ENCODE measurements around the gene CHD5.
"Not testable (repeated sequence)": the region's sequence is repeated elsewhere in the genome, so short reads cannot be mapped to it uniquely, and the experiment has no call there.

CHD5 gene

DNA sequence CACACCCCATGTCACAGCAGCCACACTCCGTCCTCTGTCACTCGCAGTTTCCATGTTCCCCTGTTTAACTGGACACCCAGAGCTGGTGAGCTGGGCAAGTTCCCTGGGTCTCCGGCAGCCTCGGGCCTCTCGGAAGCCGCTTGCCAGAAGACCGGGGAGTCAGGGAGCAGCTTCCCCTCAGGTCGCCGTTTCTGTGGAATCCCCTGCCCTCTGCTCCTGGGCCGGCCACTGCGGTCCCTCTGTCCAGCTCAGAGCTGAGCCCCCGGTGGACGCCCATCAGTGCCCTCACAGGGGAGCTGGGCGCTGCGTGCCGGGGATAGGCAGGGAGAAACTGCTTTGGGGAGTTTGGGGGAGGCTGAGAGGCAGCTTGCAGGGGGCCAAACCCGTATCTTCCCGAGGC lies 96.7 kb downstream of the CHD5 start:
- peak in 1 of 42 donors; percentile 1 for DNase-seq
- intact Hi-C loops (cut with DNase I): no loop called here

DNA sequence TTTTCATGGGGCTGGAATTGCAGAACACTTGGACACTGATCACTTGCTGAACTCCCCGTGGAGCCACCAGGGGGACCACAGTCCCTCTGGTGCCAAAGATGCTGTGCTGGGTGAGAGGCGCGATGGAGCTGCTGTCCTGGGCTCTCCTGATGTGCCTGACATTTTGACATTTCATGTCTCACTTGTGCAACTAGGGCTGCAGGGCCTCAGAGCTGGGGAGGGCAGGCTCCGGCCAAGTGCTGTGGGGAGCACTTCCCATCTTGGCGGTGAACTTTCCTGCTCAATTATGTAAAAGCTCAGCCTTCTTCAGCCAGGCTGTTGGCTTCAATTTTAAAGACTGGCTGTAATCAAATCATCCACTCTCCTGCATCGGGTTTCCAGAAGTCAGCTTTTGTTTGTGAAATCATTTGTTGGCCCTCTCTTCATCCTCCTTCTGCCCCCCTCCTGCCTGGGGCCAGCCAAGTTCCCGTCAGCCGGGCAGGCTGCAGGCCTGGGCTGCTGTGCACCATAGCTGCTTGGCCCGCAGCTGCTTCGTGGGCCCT lies 97.6 kb downstream of the CHD5 start:
- intact Hi-C loops (cut with DNase I): no loop called here
- DNase-seq: peak in 7 of 42 donors; percentile 7 to 70 (median 32)

- intact Hi-C loops (cut with DNase I): no loop called here
- no peak for DNase-seq
Observed at GRCh38 chr1:6081901-6082300, 98.2 kb downstream of the CHD5 start.

DNA sequence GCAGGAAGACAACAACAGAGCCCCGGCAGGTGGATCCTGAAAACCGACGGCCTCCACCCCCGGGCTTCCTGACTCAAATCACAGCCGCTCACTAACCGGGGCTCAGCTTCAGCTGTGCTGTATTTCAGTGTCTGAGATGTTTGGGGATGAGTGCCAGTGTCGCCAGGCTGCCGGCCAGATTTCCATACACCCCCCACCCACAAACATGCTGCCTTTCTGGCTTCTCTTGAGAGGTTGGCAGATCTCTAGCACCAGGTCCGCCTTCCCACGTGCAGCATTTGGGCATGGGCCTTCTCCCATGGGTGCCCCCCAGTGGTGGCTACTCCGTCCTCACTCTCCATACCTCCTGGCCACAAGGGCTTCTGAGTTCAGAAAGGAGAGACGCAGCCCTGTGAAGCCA lies 99.7 kb downstream of the CHD5 start:
- peak in 10 of 42 donors; percentile 30 to 64 (median 40) for DNase-seq
- intact Hi-C loops (cut with DNase I): no loop called here

DNA sequence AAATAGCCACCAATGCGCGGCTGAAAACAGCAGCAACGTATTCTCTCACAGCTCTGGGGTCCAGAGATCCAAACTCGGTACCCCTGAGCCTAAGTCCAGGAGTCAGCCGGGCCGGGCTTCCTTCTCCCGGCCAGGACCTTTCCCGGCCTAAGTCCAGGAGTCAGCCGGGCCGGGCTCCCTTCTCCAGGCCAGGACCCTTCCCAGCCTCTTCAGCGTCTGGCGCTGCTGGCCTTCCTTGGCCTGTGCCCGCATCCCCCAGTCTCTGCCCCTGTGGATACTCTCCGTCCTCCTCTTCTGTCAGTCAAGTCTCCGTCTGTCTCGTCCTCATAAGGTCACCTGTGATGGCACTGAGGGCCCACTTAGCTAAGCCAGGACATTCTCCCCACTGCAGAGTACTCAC lies 102.2 kb downstream of the CHD5 start:
- no peak for DNase-seq
- intact Hi-C loops (cut with DNase I): no loop called here

DNA sequence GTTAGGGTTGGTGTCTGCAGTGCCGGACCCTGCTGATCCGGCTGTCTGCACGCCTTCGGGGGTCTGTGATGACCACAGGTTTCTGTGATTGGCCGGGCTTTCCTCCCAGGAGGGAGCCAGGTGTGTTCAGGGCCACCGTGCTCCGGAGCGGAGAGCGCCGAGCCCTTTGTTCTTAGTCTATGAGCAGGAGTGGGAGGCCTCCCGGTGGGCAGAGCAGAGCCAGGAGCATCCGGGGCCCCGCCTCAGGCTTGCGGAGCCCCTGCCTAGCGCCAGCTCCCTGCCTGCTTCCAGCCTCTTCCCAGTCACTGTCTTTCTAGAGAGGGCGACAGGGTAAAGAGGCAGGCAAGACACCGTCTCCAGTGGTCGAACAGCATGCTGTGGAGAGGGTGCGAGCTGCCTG lies 102.6 kb downstream of the CHD5 start:
- no peak for DNase-seq
- intact Hi-C loops (cut with DNase I): no loop called here

DNA sequence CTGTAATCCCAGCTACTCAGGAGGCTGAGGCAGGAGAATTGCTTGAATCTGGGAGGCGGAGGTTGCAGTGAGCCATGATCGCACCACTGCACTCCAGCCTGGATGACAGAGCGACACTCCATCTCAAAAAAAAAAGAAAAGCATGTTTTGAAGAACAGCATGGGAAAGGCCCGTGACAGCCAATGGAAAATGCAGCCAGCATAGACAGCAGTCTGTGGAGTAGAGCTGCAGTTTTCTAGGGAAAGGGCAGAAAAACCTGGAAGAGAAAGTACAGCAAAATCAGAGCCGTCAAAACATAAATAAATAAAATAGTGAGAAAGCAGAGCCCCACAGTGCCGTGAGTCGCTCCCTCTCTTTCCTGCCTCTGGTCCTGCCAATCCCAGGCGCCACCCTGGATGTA lies 103.1 kb downstream of the CHD5 start:
- DNase-seq; intact Hi-C loops (cut with DNase I): not testable (repeated sequence)

DNA sequence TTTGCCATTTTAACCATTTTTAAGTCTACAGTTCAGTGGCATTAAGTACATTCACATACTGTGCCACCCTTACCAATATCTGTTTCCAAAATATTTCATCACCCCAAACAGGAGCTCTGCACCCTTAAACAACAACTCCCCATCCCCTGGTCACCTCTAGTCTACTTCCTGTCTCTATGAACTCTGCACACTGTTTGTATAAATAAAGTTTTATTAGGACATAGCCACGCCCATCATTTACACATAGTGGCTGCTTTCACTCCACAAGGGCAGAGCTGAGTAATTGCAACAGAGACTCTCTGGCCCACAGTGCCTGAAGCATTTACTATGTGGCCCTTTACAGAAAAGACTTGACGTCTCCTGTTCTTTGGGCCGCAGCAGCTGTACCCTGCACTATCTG lies 104.4 kb downstream of the CHD5 start:
- intact Hi-C loops (cut with DNase I): no loop called here
- DNase-seq: no peak

DNA sequence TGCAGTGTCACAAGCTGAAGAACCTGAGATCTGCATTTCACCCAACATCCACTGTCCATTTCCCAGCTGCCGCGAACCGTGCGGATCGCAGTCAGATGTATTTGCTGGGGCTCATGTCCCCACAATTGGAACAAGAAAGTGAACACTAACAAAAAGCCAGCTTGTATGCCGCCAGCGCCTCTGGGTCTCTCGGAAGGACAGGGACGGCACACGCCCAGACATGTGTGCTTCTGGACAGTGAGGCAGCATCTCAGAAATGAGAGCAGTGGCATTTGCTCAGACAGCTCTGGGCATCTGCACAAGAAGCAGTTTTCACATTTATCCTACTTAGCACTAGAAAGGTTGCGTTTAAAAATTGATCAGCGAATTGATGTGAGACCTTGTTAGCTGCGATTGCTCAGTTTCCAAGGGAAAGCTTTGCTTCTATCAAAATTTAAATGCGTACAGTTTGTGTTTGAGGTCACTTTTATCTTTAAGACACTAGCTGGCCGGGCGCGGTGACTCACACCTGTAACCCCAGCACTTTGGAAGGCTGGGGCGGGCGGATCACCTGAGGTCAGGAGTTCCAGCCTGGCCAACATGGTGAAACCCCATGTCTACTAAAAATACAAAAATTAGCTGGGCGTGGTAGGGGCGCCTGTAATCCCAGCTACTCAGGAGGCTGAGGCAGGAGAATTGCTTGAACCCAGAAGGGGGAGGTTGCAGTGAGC lies 105.8 kb downstream of the CHD5 start:
- no peak for DNase-seq
- intact Hi-C loops (cut with DNase I): no loop called here

DNA sequence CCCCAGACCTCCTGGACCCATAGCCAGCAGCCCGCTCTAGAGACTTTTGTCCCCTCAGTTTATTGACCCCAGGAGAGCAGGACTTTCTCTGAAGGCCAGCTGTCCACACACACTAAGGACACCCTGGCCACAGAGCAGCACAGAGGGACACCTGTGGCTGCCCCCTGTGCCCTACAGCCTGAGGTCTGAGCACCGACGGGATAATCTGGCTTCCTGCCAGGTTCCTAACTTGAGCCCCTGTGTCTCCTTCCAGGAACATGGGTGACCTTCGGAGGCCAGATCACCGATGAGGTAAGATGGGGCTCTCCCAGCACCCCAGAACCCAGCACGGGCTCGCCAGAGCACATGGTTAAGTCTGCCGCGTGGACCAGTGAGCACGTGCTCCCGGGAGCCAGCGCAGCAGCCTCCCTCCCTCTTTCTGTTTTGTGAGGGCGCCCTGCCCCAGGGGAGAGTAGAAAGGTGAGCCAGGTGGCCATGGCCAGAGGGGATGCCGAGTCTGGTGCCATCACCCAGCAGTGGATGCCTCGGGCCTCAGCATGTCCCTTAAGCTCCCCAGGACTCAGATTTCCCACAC lies 106.6 kb downstream of the CHD5 start:
- no peak for DNase-seq
- intact Hi-C loops (cut with DNase I): no loop called here

- intact Hi-C loops (cut with DNase I): no loop called here
Observed at GRCh38 chr1:6072774-6073479, 107.2 kb downstream of the CHD5 start.

GRCh38 chr1:6071219-6071618 lies 108.9 kb downstream of the CHD5 start:
- intact Hi-C loops (cut with DNase I): no loop called here

More at GRCh38 chr1:6072774-6073479, 107.2 kb downstream of the CHD5 start:
- DNase-seq: peak in 17 of 42 donors; percentile 26 to 72 (median 48)

DNA sequence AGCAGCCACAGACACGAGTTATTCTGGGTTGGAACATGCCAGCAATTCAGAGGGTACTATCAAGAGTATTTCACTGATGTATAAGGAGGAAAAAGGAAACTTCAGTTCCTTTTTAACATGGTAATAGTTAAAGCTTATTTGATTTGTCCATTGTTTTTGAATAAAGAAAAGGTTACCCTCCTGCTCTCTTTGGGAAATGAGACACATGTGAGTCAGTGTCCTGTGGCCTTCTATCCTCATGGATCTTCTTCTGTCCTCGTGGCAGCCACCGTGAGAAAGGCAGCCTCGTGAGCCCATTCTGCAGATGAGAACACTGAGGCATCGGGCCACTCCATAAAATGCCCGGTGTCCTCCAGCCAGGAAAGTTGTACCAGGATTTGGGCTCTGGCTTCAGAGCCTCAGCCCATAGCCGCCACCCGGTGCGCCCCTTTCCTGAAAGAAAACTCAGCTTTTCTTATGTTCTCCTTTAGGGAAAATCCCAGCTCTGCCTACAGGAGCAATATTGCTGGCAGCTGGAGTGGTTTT lies 109.6 kb downstream of the CHD5 start:
- intact Hi-C loops (cut with DNase I): no loop called here
- no peak for DNase-seq

More at GRCh38 chr1:6071219-6071618, 108.9 kb downstream of the CHD5 start:
- no peak for DNase-seq

GRCh38 chr1:6069573-6069972 lies 110.5 kb downstream of the CHD5 start:
- intact Hi-C loops (cut with DNase I): no loop called here
- peak in 20 of 42 donors; percentile 28 to 73 (median 46) for DNase-seq

DNA sequence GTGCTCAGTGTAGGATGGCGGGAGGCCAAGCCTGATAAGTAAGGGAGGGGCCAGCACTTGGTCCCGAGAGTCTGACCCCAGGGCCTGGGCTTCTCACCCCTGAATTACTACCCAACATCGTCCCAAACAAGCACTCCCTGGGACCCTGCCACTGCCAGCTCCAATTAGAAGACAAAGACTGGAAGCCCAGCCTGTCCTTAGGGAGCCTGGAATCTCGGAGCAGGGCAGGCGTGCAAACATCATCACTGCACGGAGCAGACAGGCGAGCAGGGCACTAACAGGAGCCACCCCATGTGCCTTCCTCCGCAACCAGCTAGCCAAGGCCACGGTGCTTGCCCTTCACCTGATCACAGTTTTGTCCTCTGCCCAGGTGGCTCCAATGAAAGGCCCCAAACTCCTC lies 111.2 kb downstream of the CHD5 start:
- intact Hi-C loops (cut with DNase I): no loop called here
- DNase-seq: no peak

DNA sequence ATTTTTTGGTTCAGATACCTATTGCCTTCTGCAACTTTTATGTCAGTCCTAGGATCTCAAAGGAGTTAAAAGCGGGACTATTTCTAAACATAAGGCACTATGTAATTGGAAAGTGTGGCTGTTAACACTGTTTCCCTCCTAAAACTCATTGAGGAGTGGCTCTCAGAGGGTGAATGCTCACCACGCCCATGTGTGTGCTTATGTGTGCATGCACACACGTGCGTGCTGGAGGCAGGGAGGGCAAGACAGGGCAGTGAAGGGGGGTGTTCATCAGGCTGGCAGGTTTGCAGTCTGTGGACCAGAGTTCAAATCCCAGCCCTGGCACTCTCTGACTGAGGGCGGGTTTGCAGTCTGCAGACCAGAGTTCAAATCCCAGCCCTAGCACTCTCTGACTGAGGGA lies 112.0 kb downstream of the CHD5 start:
- intact Hi-C loops (cut with DNase I): no loop called here
- no peak for DNase-seq

- no peak for DNase-seq
- intact Hi-C loops (cut with DNase I): no loop called here
Observed at GRCh38 chr1:6066680-6067079, 113.4 kb downstream of the CHD5 start.

DNA sequence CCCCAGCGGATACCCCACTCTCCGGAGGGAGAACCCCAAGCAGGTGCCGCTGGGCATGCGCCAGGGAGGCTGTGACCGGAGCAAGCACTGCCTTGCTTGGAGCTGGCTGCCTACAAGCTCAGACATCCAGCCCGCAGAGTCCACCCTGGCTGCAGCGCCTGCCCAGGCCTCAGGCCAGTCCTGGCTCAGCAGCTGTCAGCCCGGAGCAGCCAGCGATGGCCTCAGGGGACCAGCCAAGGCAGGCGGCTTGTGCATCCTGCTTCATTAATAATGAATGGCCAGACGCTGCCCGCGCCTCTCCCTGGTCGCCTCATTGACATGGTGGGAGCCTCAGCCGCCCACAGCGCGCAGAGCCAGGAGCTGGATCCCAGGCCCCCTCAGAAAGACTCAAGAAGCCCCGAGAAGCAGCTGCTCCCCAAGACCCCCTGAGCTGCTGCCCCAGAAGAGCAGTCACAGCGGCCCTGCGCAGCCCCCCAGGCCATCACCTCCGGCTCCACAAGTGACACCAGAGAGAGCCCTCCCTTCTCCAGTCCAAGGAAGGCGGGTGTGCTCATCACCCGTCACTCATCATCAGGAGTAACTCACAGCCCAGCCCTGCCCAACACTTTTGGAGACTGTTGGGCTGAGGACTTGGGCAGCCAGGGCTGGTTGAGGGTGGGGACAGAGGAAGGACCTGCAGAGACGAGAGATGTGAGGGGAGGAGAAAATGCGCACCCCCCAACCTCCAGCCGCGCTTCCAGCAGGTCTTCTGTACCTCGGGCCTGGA lies 114.8 kb downstream of the CHD5 start:
- peak in 6 of 42 donors; percentile 30 to 54 (median 42) for DNase-seq
- intact Hi-C loops (cut with DNase I): no loop called here

- DNase-seq; intact Hi-C loops (cut with DNase I): not testable (repeated sequence)
Observed at GRCh38 chr1:6063532-6064053, 116.5 kb downstream of the CHD5 start.
